SIG-M5 treated with dmso at 0.1 percent for 504 hours (cell line): ENCODE measurements around the gene HOXA4.

Source experiments
- DNase-seq: peaks from one replicate; lab custom pipeline; 2025; ENCODE audit not compliant: unreplicated experiment; lab: John Stamatoyannopoulos, UW

The HOXA4 gene

GRCh38 chr7:27095050-27095896, 35.3 kb downstream of the HOXA4 start:
- no peak for DNase-seq

- DNase-seq, result no peak
These were observed 36.1 kb downstream of the HOXA4 start for GRCh38 chr7:27094304-27095049.

- no peak for DNase-seq
These were observed 37.2 kb downstream of the HOXA4 start for GRCh38 chr7:27093184-27093895.

GRCh38 chr7:27092819-27093110, 37.8 kb downstream of the HOXA4 start:
- DNase-seq, result no peak

GRCh38 chr7:27091941-27092818, 38.4 kb downstream of the HOXA4 start:
- no peak for DNase-seq

GRCh38 chr7:27091105-27091504, 39.5 kb downstream of the HOXA4 start:
- DNase-seq, result no peak

GRCh38 chr7:27088002-27088922, 42.3 kb downstream of the HOXA4 start:
- no peak for DNase-seq

- DNase-seq, result no peak
These were observed 46.9 kb downstream of the HOXA4 start for GRCh38 chr7:27083646-27084045.

- DNase-seq, result no peak
These were observed 48.4 kb downstream of the HOXA4 start for GRCh38 chr7:27082171-27082570.

GRCh38 chr7:27080844-27081436, 49.6 kb downstream of the HOXA4 start:
- DNase-seq, result no peak

GRCh38 chr7:27079234-27079975, 51.2 kb downstream of the HOXA4 start:
- DNase-seq, result peak; percentile 64

GRCh38 chr7:27078616-27079233, 51.8 kb downstream of the HOXA4 start:
- no peak for DNase-seq
